WTC11 (cell line): ENCODE measurements around the gene LIMA1.

Experiments
- NR1H2 ChIP-seq: sonication (generic); formaldehyde crosslinking; IDR thresholded peaks from 2 replicates; pipeline ENCODE4 v1.9.0; 2021; ENCODE audit warnings: mild to moderate bottlenecking, moderate library complexity, missing genetic modification reagents
- TF ChIP-seq, protein P1 (sequence below): sonication (generic); formaldehyde crosslinking; IDR thresholded peaks from 2 replicates; pipeline ENCODE4 v1.8.0; 2022; ENCODE audit warnings: mild to moderate bottlenecking, missing genetic modification reagents

DNA sequence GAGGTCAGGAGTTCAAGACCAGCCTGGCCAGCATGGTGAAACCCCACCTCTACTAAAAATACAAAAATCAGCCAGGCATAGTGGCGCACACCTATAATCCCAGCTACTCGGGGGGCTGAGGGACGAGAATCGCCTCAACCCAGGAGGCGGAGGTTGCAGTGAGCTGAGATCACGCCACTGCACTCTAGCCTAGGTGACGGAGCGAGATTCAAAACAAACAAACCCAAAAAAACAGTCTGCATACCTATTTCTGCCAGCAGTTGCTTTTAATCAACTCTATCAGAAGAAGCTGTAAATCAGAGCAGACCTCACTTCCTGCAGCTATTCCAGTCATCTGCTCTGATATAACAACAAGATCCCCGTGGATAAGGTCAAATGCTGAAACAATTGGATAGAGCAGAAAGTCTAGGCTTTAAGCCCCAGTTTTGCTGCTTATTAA is 50.5 kb downstream of the LIMA1 start:
- TF ChIP-seq, protein P1, sequence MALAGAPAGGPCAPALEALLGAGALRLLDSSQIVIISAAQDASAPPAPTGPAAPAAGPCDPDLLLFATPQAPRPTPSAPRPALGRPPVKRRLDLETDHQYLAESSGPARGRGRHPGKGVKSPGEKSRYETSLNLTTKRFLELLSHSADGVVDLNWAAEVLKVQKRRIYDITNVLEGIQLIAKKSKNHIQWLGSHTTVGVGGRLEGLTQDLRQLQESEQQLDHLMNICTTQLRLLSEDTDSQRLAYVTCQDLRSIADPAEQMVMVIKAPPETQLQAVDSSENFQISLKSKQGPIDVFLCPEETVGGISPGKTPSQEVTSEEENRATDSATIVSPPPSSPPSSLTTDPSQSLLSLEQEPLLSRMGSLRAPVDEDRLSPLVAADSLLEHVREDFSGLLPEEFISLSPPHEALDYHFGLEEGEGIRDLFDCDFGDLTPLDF (CRISPR knock-in tag), result no peak
- TF ChIP-seq NR1H2, result no peak
